Naive thymus-derived CD4-positive, alpha-beta T cell (primary cell): ENCODE data around the gene ST13. TPM values are rescaled to one million over a fixed set of nuclear protein-coding genes. Genes with fewer than 3 reads are reported as not detected.

ENCODE experiments used
- ATAC-seq: fragments of 150-1000 bp; cut with Tn5 transposase; 2 replicates; pipeline ENCODE4 v1.10.0; 2021; ENCODE audit warnings: mild to moderate bottlenecking, moderate library complexity
- CTCF ChIA-PET: fragments of 350-600 bp; sonication (Branson Sonifier 250); formaldehyde crosslinking; loops from one replicate; lab custom pipeline; 2021; ENCODE audit warnings: antibody characterized with exemption; lab: Charles Lee
- POLR2A ChIA-PET: fragments of 350-600 bp; sonication (Branson Sonifier 250); formaldehyde crosslinking; loops from one replicate; lab custom pipeline; 2021; ENCODE audit warnings: antibody characterized with exemption, inconsistent platforms; lab: Charles Lee
- DNase-seq, 9 donors: peaks; one replicate each; pipeline versions ENCODE4 v3.0.0 to v3.0.0-alpha.2; 2020 to 2022; ENCODE audit warnings: mixed read lengths in 1 of 9
- H3K27ac ChIP-seq: one replicate; pipeline ENCODE4 v1.7.0; 2013; ENCODE audit warnings: mild to moderate bottlenecking, low read depth, low read length, moderate library complexity
- H3K27me3 ChIP-seq, 2 donors: one replicate each; pipeline ENCODE4 v1.7.0; 2013; ENCODE audit warnings: low read length in 2 of 2, mild to moderate bottlenecking in 2 of 2, moderate library complexity in 2 of 2; ENCODE audit not compliant: control insufficient read depth in 2 of 2, insufficient read depth in 2 of 2
- H3K36me3 ChIP-seq, 3 experiments: 1 replicate in 2 of 3; 2 replicates in 1 of 3; pipeline ENCODE4 v1.7.0; 2013; ENCODE audit warnings: low read length in 3 of 3, mild to moderate bottlenecking in 3 of 3, moderate library complexity in 1 of 3; ENCODE audit not compliant: insufficient read depth in 3 of 3, control insufficient read depth in 2 of 3
- H3K4me1 ChIP-seq, 2 donors: one replicate each; pipeline ENCODE4 v1.7.0; 2013; ENCODE audit warnings: low read length in 2 of 2, mild to moderate bottlenecking in 2 of 2, moderate library complexity in 1 of 2; ENCODE audit not compliant: control insufficient read depth in 2 of 2, insufficient read depth in 2 of 2
- H3K4me3 ChIP-seq: 2 replicates; pipeline ENCODE4 v1.7.0; 2013; ENCODE audit warnings: mild to moderate bottlenecking, low read length
- H3K9me3 ChIP-seq, 3 experiments: 1 replicate in 2 of 3; 2 replicates in 1 of 3; pipeline ENCODE4 v1.7.0; 2013; ENCODE audit warnings: low read length in 3 of 3; ENCODE audit not compliant: control insufficient read depth in 2 of 3
- H3K27ac Mint-ChIP-seq, 9 donors: one replicate each; pipeline ENCODE4 v1.8.0; 2020 to 2022; ENCODE audit warnings: mixed read lengths in 9 of 9, mild to moderate bottlenecking in 8 of 9, moderate library complexity in 5 of 9, inconsistent platforms in 2 of 9
- H3K27me3 Mint-ChIP-seq, 5 donors: one replicate each; pipeline ENCODE4 v1.8.0; 2021 to 2022; ENCODE audit warnings: mixed read lengths in 5 of 5, mild to moderate bottlenecking in 1 of 5
- H3K36me3 Mint-ChIP-seq, 5 donors: one replicate each; pipeline ENCODE4 v1.8.0; 2020 to 2022; ENCODE audit warnings: mixed read lengths in 5 of 5, mild to moderate bottlenecking in 3 of 5, inconsistent platforms in 1 of 5
- H3K4me1 Mint-ChIP-seq, 7 donors: one replicate each; pipeline ENCODE4 v1.8.0; 2020 to 2022; ENCODE audit warnings: mixed read lengths in 7 of 7, mild to moderate bottlenecking in 3 of 7, inconsistent platforms in 1 of 7
- H3K4me3 Mint-ChIP-seq, 10 donors: one replicate each; pipeline ENCODE4 v1.8.0; 2020 to 2022; ENCODE audit warnings: mild to moderate bottlenecking in 10 of 10, mixed read lengths in 10 of 10, moderate library complexity in 6 of 10, inconsistent platforms in 2 of 10
- H3K9me3 Mint-ChIP-seq, 11 donors: one replicate each; pipeline ENCODE4 v1.8.0; 2020 to 2022; ENCODE audit warnings: mixed read lengths in 11 of 11, mild to moderate bottlenecking in 4 of 11, inconsistent platforms in 1 of 11, moderate library complexity in 1 of 11
- intact Hi-C, 2 donors: fragments of 100-400 bp; cut with micrococcal nuclease; formaldehyde crosslinking; loops; one replicate each; pipeline ENCODE4 v1.15.1; 2023
- polyA plus RNA-seq, 2 donors: library from polyadenylated mRNA; unstranded; fragments of 300-500 nt; fragmentation: Illumina TruSeq; gene quantifications; one replicate each; pipeline ENCODE4 v1.2.3, GENCODE V29; 2021
- total RNA-seq, 6 experiments: library from RNA in 5 of 6; stranded (reverse) in 5 of 6; gene quantifications; 1 replicate in 5 of 6; 2 replicates in 1 of 6; pipeline ENCODE4 v1.2.3 and lab custom pipeline; 2021 to 2026

Gene ST13
- total and polyA plus RNA-seq, 7 experiments from 2014 or later = 126 to 305 (median 222) TPM

- Histone ChIP-seq H3K4me3 (peak within 1 kb of the TSS; percentile 100), H3K27me3 (no peaks in the 10 kb centered on the region), H3K4me1 (peaks cover 9 to 26% of the 10 kb centered on the region in 2 donors), H3K27ac (peak within 1 kb of the TSS; percentile 86), H3K9me3 (no peaks in the 10 kb centered on the region), H3K36me3 (peaks cover 0 to 9% (median 0%) of the 10 kb centered on the region in 3 experiments)
- intact Hi-C loops = loop anchor here (1.0 to 5.0 kb wide), 11 partner anchors 37 to 802 kb away; partner anchors contain the start of genes MRTFA (in 2 of the 2), ST13 (in 2 of the 2), DESI1 (in 1 of the 2) and EP300 (in 1 of the 2)
- no peaks in the 10 kb centered on the region for H3K9me3 Mint-ChIP-seq
- ChIA-PET CTCF (interaction anchor here (0.5 to 2.2 kb wide), 6 partner anchors 19 to 187 kb away, joined by 3 to 12 read pairs (median 4); partner anchors contain the start of genes ST13 and XPNPEP3), POLR2A (interaction anchor here (0.6 to 1.1 kb wide), 4 partner anchors 12 to 1829 kb away, joined by 3 to 4 read pairs (median 3); no protein-coding TSS in a partner anchor)
- peak within 1 kb of the TSS; percentile 79 to 99 (median 93) for H3K4me3 Mint-ChIP-seq
- DNase-seq = peak; percentile 71 to 88 (median 82)
- no peaks in the 10 kb centered on the region for H3K27me3 Mint-ChIP-seq
- peaks cover 0 to 14% (median 6%) of the 10 kb centered on the region in 5 donors for H3K36me3 Mint-ChIP-seq
- peak; percentile 95 for ATAC-seq
- H3K4me1 Mint-ChIP-seq = peaks cover 22 to 42% (median 37%) of the 10 kb centered on the region in 7 donors
- H3K27ac Mint-ChIP-seq = peak within 1 kb of the TSS; percentile 57 to 96 (median 88)
Measured at GRCh38 chr22:40818747-40819598, 37.5 kb downstream of the ST13 start, which contains the start of gene SLC25A17. SLC25A17 (minus strand) TSS chr22:40819346; CDS start chr22:40819248, 98 bp downstream.

- POLR2A ChIA-PET = interaction anchor here (0.6 kb wide), 1 partner anchor 15 kb away, joined by 4 read pairs; no protein-coding TSS in a partner anchor
- DNase-seq (peak in 6 of 9 donors; percentile 4 to 30 (median 20)), ATAC-seq (no peak)
- peak overlapping the region; percentile 86 for H3K27ac ChIP-seq
- H3K9me3 Mint-ChIP-seq = no peaks in the 10 kb centered on the region
- peaks cover 0 to 15% (median 7%) of the 10 kb centered on the region in 5 donors for H3K36me3 Mint-ChIP-seq
- peak overlapping the region; percentile 79 to 99 (median 93) for H3K4me3 Mint-ChIP-seq
- peak overlapping the region; percentile 57 to 96 (median 88) for H3K27ac Mint-ChIP-seq
- H3K4me3 ChIP-seq = peak overlapping the region; percentile 100
- H3K9me3 ChIP-seq = no peaks in the 10 kb centered on the region
- peaks cover 22 to 45% (median 40%) of the 10 kb centered on the region in 7 donors for H3K4me1 Mint-ChIP-seq
- peaks cover 0 to 9% (median 0%) of the 10 kb centered on the region in 3 experiments for H3K36me3 ChIP-seq
- H3K4me1 ChIP-seq = peaks cover 9 to 26% of the 10 kb centered on the region in 2 donors
- H3K27me3 ChIP-seq = no peaks in the 10 kb centered on the region
- CTCF ChIA-PET = interaction anchor here (0.5 to 2.2 kb wide), 5 partner anchors 19 to 186 kb away, joined by 3 to 10 read pairs (median 4); partner anchors contain the start of genes ST13 and XPNPEP3
- intact Hi-C loops = loop anchor here in 1 of 2 donors (2.0 to 5.0 kb wide), 4 partner anchors 51 to 447 kb away; partner anchors contain the start of genes EP300 and SGSM3
- H3K27me3 Mint-ChIP-seq = no peaks in the 10 kb centered on the region
Measured at GRCh38 chr22:40818192-40818746, 38.2 kb downstream of the ST13 start.

- peak overlapping the region; percentile 100 for H3K4me3 ChIP-seq
Measured at GRCh38 chr22:40817737-40818136, 38.7 kb downstream of the ST13 start.

GRCh38 chr22:40813912-40814315 lies 42.5 kb downstream of the ST13 start:
- Mint-ChIP-seq H3K4me3 (no peak overlapping the region), H3K4me1 (peaks cover 28 to 51% (median 46%) of the 10 kb centered on the region in 7 donors), H3K36me3 (peaks cover 0 to 19% (median 11%) of the 10 kb centered on the region in 5 donors), H3K9me3 (peaks cover 0 to 2% (median 0%) of the 10 kb centered on the region in 11 donors), H3K27ac (no peak overlapping the region), H3K27me3 (no peaks in the 10 kb centered on the region)
- peaks cover 9 to 18% of the 10 kb centered on the region in 2 donors for H3K4me1 ChIP-seq
- H3K9me3 ChIP-seq = no peaks in the 10 kb centered on the region
- ChIA-PET POLR2A (no interaction called here), CTCF (interaction anchor here (1.4 kb wide), 1 partner anchor 16 kb away, joined by 5 read pairs; no protein-coding TSS in a partner anchor)
- ATAC-seq (no peak), DNase-seq (no peak)
- H3K27ac ChIP-seq = no peak overlapping the region
- H3K27me3 ChIP-seq = no peaks in the 10 kb centered on the region
- H3K36me3 ChIP-seq = peaks cover 0 to 6% (median 0%) of the 10 kb centered on the region in 3 experiments
- intact Hi-C loops = no loop called here
- H3K4me3 ChIP-seq = no peak overlapping the region

More at GRCh38 chr22:40817737-40818136, 38.7 kb downstream of the ST13 start:
- H3K4me3 Mint-ChIP-seq = peak overlapping the region; percentile 79 to 99 (median 93)
- H3K27ac Mint-ChIP-seq = peak overlapping the region in 8 of 9 donors; percentile 57 to 96 (median 82)
- H3K36me3 Mint-ChIP-seq = peaks cover 0 to 15% (median 7%) of the 10 kb centered on the region in 5 donors
- DNase-seq (no peak), ATAC-seq (no peak)
- H3K27me3 Mint-ChIP-seq = no peaks in the 10 kb centered on the region
- H3K9me3 ChIP-seq = no peaks in the 10 kb centered on the region
- H3K4me1 Mint-ChIP-seq = peaks cover 22 to 45% (median 40%) of the 10 kb centered on the region in 7 donors
- no peaks in the 10 kb centered on the region for H3K9me3 Mint-ChIP-seq
- H3K4me1 ChIP-seq = peaks cover 9 to 26% of the 10 kb centered on the region in 2 donors
- H3K27ac ChIP-seq = no peak overlapping the region
- H3K36me3 ChIP-seq = peaks cover 0 to 4% (median 0%) of the 10 kb centered on the region in 3 experiments
- CTCF ChIA-PET = interaction anchor here (0.6 to 2.2 kb wide), 4 partner anchors 20 to 135 kb away, joined by 3 to 10 read pairs (median 4); partner anchors contain the start of genes ST13 and XPNPEP3
- POLR2A ChIA-PET = no interaction called here
- intact Hi-C loops = loop anchor here in 1 of 2 donors (2.0 to 5.0 kb wide), 4 partner anchors 50 to 447 kb away; partner anchors contain the start of genes EP300 and SGSM3
- no peaks in the 10 kb centered on the region for H3K27me3 ChIP-seq

- intact Hi-C loops = no loop called here
- H3K27me3 Mint-ChIP-seq = no peaks in the 10 kb centered on the region
- CTCF ChIA-PET = interaction anchor here (0.5 to 0.7 kb wide), 3 partner anchors 24 to 1968 kb away, joined by 3 to 6 read pairs (median 4); no protein-coding TSS in a partner anchor
- peaks cover 8 to 36% (median 20%) of the 10 kb centered on the region in 7 donors for H3K4me1 Mint-ChIP-seq
- no peak overlapping the region for H3K4me3 Mint-ChIP-seq
- peak overlapping the region in 1 of 9 donors; percentile 2 for H3K27ac Mint-ChIP-seq
- peaks cover 2 to 22% (median 11%) of the 10 kb centered on the region in 5 donors for H3K36me3 Mint-ChIP-seq
- no peak for ATAC-seq
- Histone ChIP-seq H3K27me3 (no peaks in the 10 kb centered on the region), H3K36me3 (peaks cover 0 to 7% (median 0%) of the 10 kb centered on the region in 3 experiments), H3K27ac (no peak overlapping the region), H3K4me3 (no peak overlapping the region), H3K4me1 (no peaks in the 10 kb centered on the region), H3K9me3 (no peaks in the 10 kb centered on the region)
- no peak for DNase-seq
- H3K9me3 Mint-ChIP-seq = peaks cover 0 to 2% (median 0%) of the 10 kb centered on the region in 11 donors
- POLR2A ChIA-PET = no interaction called here
Measured at GRCh38 chr22:40808018-40808841, 48.2 kb downstream of the ST13 start.
